MG63 (cell line): Measurements from ENCODE around the gene SMAD6. TPM values are rescaled to one million over a fixed set of nuclear protein-coding genes. Genes with fewer than 3 reads are reported as not detected.

Experiments used
- DNase-seq: peaks from one replicate; pipeline ENCODE4 v3.0.0-alpha.2; 2020
- H3K27me3 ChIP-seq: fragments of 250-450 bp; sonication (Bioruptor Pico); 2 replicates; pipeline ENCODE4 v1.5.1; 2020; ENCODE audit warnings: mild to moderate bottlenecking, moderate library complexity
- H3K36me3 ChIP-seq: fragments of 250-450 bp; sonication (Bioruptor Pico); 2 replicates; pipeline ENCODE4 v1.5.1; 2020; ENCODE audit warnings: mild to moderate bottlenecking, moderate library complexity
- H3K4me3 ChIP-seq: fragments of 250-450 bp; sonication (Bioruptor Pico); 2 replicates; pipeline ENCODE4 v1.5.1; 2020; ENCODE audit warnings: mild to moderate bottlenecking, moderate library complexity
- H3K9me3 ChIP-seq: fragments of 250-450 bp; sonication (Bioruptor Pico); 2 replicates; pipeline ENCODE4 v1.5.1; 2020; ENCODE audit warnings: mild to moderate bottlenecking, moderate library complexity
- total RNA-seq: library from RNA; depleted of rRNA; stranded (reverse); fragments of >200 nt; shearing (Covaris generic); gene quantifications from 2 replicates; pipeline ENCODE4 v1.2.3, GENCODE V29; 2014; ENCODE audit warnings: low replicate concordance

SMAD6 gene
- total RNA-seq, 1 experiment from 2014 or later: 37.8 TPM

DNA sequence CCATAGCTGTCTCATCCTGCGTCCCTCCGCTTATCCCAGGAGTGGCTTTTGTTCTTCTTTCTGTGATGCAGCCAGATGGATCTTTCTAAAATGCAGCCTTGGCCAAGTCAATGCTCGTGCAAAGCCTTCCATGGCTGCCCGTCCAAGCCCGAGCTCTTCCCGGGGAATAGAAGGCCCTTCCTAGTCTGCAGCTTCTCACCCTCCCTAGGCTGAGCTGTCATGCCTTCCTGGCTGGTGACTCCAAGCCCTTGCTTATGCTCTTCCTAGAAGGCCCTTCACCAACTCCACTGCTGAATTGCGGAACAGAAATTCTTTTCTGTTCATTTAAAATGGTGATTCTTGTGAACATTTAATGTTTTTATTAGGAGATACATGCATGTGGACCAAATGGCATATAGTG lies 95.9 kb downstream of the SMAD6 start:
- DNase-seq: no peak
- H3K27me3 ChIP-seq: no peaks in the 10 kb centered on the region
- no peaks in the 10 kb centered on the region for H3K9me3 ChIP-seq
- no peak overlapping the region for H3K4me3 ChIP-seq
- H3K36me3 ChIP-seq: no peaks in the 10 kb centered on the region

DNA sequence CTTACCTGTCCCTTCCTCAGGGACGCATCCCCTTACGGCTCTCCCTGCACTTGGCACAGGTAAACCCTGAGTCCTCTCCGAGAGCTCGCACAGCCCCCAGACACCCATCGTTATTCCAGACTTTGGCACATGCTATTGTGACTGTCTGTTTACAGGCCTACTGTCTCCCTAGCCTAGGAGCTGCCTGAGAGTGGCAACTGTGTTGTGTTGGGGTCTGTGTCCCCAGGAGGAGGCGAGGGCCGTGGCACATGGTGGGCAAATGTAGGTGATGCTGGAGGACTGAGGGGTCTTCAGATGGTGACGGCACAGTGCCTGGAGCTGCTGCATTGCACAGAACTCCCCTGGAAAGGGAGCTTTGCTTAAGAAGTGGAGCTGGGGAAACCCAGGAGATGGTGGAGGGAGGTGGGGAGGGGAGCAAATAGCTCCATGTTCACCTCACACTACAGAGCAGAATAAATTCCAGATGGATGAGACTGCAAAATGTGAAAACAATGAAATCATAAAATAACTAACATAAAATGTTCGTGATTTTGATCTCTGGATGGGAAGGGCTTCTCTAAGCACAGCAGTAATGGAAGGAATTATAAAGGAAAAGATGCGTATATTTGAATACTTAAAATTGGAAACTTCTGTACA lies 96.5 kb downstream of the SMAD6 start:
- no peaks in the 10 kb centered on the region for H3K36me3 ChIP-seq
- no peaks in the 10 kb centered on the region for H3K9me3 ChIP-seq
- DNase-seq: peak; percentile 57
- no peak overlapping the region for H3K4me3 ChIP-seq
- no peaks in the 10 kb centered on the region for H3K27me3 ChIP-seq

GRCh38 chr15:66799242-66799641 lies 97.2 kb downstream of the SMAD6 start:
- no peaks in the 10 kb centered on the region for H3K27me3 ChIP-seq
- H3K36me3 ChIP-seq: no peaks in the 10 kb centered on the region
- H3K4me3 ChIP-seq: no peak overlapping the region
- no peak for DNase-seq
- no peaks in the 10 kb centered on the region for H3K9me3 ChIP-seq

DNA sequence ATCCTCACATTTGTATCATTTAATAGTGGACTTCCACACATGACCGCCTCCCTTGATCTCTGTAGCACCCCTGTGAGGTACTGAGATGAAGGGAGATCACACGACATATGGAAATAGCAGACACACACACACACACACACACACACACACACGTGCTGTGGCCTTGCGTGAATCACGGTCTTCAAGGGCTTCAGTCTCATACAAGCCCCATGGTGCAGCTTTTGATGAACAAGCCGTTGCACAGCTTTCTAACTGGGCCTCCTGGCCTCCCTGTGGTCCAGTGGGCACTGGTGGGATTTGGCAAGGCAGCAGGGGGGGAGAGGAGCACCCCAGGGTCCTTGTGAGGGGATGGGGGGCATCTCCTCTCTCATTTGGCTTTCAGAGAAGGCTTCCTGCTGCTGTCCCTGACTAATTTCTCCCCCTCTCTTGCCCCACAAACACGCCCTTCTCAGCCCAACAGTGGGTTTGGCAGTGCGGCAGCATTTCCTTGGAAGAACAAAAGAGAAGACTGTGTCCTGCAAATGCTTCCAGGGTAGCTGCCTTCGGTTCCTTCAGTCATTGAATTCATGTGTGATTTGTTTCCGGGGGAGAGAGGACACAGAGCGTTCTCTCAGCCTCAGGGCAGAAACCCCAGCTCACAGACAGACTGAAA lies 98.7 kb downstream of the SMAD6 start:
- Histone ChIP-seq H3K9me3 (peaks cover under 1% of the 10 kb centered on the region), H3K27me3 (no peaks in the 10 kb centered on the region), H3K36me3 (no peaks in the 10 kb centered on the region), H3K4me3 (no peak overlapping the region)
- peak; percentile 57 for DNase-seq

DNA sequence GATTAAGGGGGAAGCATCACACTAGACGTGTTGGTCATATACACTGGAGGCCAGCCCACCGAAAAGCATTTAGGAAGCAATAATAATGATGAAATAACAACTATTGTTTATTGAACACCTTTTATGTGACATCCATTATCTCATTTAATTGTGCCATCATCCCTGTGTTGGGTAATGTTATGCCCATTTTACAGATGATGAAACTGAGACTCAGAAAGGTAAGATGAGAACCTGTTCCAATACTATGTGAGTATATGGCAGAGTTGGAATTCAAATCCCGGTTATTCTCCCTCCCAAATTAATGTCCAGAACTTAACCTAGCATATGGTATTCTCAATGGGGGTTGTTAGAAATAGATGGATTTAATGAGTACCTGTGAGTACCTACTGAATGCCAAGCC lies 99.2 kb downstream of the SMAD6 start:
- H3K36me3 ChIP-seq: no peaks in the 10 kb centered on the region
- peaks cover 6% of the 10 kb centered on the region for H3K9me3 ChIP-seq
- H3K4me3 ChIP-seq: no peak overlapping the region
- H3K27me3 ChIP-seq: no peaks in the 10 kb centered on the region
- DNase-seq: no peak

DNA sequence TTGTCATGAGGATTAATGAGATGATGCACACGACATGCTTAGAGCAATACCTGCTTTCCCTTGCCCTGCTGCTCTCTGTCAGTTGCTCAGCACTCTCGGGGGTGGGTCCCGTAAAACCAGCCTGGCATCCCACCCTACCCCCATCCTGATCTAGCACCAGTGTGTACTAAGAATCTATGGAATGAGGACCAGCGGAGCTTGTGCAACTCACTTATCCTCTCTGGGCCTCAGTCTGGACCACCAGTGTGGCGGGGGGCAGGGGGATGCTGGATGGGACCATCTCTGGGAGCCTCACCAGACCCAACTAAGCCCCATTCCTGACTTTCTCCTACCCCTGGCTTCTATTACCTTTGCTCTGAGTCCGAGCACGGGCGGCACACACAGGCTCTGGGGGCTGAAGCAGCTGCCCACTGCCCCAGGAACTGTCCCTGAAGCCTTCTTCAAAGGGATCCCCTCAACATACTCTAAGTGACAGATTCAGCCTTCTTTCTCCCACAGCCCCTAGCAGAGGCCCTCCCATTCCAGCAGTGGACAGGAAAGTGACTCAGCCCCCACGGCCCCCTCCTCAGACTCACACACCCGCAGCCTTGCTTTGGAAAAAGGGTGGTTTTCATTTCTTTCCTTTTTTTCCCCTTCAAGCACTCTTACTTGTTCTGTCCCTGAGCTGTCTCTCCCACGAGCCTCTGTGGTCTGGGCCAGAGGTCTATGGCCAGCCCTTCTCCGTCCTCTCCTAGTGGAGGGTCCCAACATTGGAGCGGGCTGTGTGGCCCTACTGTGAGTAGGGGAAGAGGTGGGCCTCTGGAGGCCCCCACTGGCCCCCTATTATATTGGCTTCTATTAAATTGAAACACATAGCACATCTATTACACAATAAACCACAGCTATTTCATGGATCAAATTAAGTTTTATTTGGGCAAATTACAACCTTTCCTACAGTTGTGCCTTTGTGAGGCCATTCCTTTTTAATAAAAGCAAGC lies 100.3 kb downstream of the SMAD6 start:
- H3K27me3 ChIP-seq: no peaks in the 10 kb centered on the region
- DNase-seq: peak; percentile 49
- H3K4me3 ChIP-seq: no peak overlapping the region
- H3K9me3 ChIP-seq: peaks cover 8% of the 10 kb centered on the region
- no peaks in the 10 kb centered on the region for H3K36me3 ChIP-seq

DNA sequence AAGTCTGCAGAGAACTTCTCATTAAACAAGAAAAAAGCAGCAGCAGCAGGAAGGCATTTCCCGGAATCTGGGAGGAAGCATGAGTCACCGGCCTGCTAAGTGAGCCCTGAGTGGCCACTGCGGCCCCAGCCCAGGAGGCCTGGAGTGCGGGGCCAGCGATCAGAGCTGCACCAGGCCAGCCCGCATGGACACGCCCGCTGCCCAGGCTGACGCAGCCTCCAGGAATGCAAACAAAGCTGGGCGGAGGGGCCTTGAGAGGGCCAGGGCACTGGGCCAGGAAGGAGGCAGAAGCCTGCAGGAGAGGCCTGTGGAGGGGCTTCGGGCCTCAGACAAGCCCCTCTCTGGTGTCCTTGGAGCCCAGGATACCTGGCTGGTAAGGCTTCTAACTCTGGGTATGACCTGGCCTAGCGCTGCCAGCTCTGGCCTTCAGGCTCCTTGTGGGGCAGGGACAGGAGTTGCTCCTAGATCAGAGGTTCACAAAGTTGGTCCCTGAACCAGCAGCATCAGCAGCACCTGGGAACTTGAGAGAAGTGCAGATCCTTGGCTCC lies 101.2 kb downstream of the SMAD6 start:
- no peaks in the 10 kb centered on the region for H3K27me3 ChIP-seq
- no peak overlapping the region for H3K4me3 ChIP-seq

DNA sequence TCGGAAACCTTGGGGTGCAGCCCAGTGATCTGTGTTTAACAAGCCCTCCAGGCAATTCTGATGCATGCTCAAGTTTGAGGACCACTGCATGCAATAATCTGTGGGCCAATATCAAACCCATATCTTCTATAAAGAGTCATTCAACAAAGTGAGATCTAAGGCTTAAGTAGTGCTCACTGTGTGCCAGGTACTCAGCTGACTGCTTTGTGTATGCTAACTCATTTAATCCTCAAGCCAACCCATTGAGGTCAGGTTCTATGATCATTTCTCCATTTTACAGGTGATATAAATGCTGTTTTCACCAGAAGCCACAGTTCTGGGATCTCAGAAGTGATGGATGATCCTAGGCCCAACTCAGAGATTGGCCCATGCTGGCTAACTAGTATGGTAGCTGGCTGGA lies 101.7 kb downstream of the SMAD6 start:
- Histone ChIP-seq H3K9me3 (peaks cover 8% of the 10 kb centered on the region), H3K27me3 (no peaks in the 10 kb centered on the region), H3K4me3 (no peak overlapping the region), H3K36me3 (no peaks in the 10 kb centered on the region)
- DNase-seq: no peak

More for the DNA sequence above, 101.2 kb downstream of the SMAD6 start:
- Histone ChIP-seq H3K36me3 (no peaks in the 10 kb centered on the region), H3K9me3 (peaks cover 8% of the 10 kb centered on the region)
- peak; percentile 100 for DNase-seq

GRCh38 chr15:66805202-66805885 lies 103.3 kb downstream of the SMAD6 start:
- Histone ChIP-seq H3K9me3 (peaks cover 8% of the 10 kb centered on the region), H3K4me3 (no peak overlapping the region), H3K27me3 (no peaks in the 10 kb centered on the region), H3K36me3 (no peaks in the 10 kb centered on the region)
- no peak for DNase-seq

GRCh38 chr15:66808181-66808824 lies 106.3 kb downstream of the SMAD6 start:
- Histone ChIP-seq H3K9me3 (peaks cover 15% of the 10 kb centered on the region), H3K27me3 (no peaks in the 10 kb centered on the region), H3K4me3 (no peak overlapping the region), H3K36me3 (no peaks in the 10 kb centered on the region)
- DNase-seq: no peak

GRCh38 chr15:66809664-66810063 lies 107.6 kb downstream of the SMAD6 start:
- Histone ChIP-seq H3K27me3 (no peaks in the 10 kb centered on the region), H3K9me3 (peaks cover 21% of the 10 kb centered on the region), H3K36me3 (no peaks in the 10 kb centered on the region), H3K4me3 (no peak overlapping the region)
- no peak for DNase-seq

GRCh38 chr15:66815318-66815717 lies 113.3 kb downstream of the SMAD6 start:
- Histone ChIP-seq H3K4me3 (no peak overlapping the region), H3K36me3 (no peaks in the 10 kb centered on the region), H3K9me3 (peaks cover 21% of the 10 kb centered on the region), H3K27me3 (no peaks in the 10 kb centered on the region)
- DNase-seq: peak; percentile 62

DNA sequence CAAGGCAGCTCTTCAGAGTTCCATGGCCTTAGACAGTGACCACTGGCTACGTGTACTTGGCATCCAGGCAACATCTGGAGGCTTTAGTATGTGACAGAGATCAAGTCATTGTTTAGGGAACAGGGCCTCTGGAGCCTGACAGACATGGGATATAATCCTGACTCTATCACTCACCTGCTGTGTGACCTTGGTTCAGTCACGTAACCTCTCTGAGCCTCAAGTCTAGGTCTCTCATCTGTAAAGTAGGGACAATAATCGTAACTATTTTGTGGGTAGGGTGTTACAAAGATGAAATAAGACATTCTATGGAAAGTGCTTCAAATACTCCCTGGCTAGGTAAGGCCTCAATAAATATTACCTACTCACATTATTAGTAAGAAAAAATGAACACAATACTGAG lies 114.2 kb downstream of the SMAD6 start:
- peaks cover 21% of the 10 kb centered on the region for H3K9me3 ChIP-seq
- no peaks in the 10 kb centered on the region for H3K27me3 ChIP-seq
- no peak overlapping the region for H3K4me3 ChIP-seq
- no peak for DNase-seq
- no peaks in the 10 kb centered on the region for H3K36me3 ChIP-seq

- DNase-seq: peak; percentile 36
- Histone ChIP-seq H3K36me3 (no peaks in the 10 kb centered on the region), H3K9me3 (peaks cover 14% of the 10 kb centered on the region), H3K27me3 (no peaks in the 10 kb centered on the region), H3K4me3 (no peak overlapping the region)
Measured at GRCh38 chr15:66819084-66819483, 117.0 kb downstream of the SMAD6 start.

GRCh38 chr15:66820481-66821176 lies 118.6 kb downstream of the SMAD6 start:
- peaks cover 2% of the 10 kb centered on the region; the same call in 1 of the 2 replicates for H3K9me3 ChIP-seq
- no peak overlapping the region for H3K4me3 ChIP-seq
- peak; percentile 87 for DNase-seq
- no peaks in the 10 kb centered on the region for H3K27me3 ChIP-seq
- H3K36me3 ChIP-seq: no peaks in the 10 kb centered on the region
